Right lobe of liver (tissue), 4 donors: ENCODE results near the gene RNF215.

Experiments used
- POLR2A ChIP-seq: fragments of 450-650 bp; IDR thresholded peaks from one replicate; pipeline ENCODE4 v1.6.1; 2017; ENCODE audit warnings: antibody characterized with exemption, mild to moderate bottlenecking
- TF ChIP-seq, protein P1 (sequence below), 4 donors: fragments of 200-600 bp in 3 of 4; fragments of 450-650 bp in 1 of 4; IDR thresholded peaks; one replicate each; pipeline versions ENCODE4 v1.5.1 to v1.8.0; 2016 to 2022; ENCODE audit warnings: antibody characterized with exemption in 4 of 4, mild to moderate bottlenecking in 2 of 4
- donor health status: DM: no; HTN: no; CAD: no.
- donor health status: DM: no; HTN: no; CAD: no.
- donor health status: DM: no; HTN: yes; CAD: no.

DNA sequence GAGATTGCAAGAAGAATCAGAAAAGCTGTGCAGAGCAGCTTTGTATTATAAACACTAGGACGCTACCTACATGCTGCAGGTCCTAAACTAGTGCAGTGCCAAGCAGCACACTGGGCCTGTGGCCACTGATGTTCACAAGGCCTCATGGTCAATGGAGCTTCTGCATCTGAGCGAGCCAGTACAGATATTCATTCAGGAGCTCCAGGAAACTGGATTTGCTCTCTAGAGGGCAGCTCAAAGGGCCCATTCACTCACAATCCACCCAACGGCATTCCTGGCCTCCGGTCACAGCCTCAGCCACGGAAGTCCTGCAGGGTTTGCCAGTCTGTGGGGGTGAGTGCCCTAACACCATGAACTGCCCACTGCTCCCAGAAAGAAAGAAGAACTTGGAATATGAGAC is 54.7 kb downstream of the RNF215 start:
- TF ChIP-seq, protein P1, sequence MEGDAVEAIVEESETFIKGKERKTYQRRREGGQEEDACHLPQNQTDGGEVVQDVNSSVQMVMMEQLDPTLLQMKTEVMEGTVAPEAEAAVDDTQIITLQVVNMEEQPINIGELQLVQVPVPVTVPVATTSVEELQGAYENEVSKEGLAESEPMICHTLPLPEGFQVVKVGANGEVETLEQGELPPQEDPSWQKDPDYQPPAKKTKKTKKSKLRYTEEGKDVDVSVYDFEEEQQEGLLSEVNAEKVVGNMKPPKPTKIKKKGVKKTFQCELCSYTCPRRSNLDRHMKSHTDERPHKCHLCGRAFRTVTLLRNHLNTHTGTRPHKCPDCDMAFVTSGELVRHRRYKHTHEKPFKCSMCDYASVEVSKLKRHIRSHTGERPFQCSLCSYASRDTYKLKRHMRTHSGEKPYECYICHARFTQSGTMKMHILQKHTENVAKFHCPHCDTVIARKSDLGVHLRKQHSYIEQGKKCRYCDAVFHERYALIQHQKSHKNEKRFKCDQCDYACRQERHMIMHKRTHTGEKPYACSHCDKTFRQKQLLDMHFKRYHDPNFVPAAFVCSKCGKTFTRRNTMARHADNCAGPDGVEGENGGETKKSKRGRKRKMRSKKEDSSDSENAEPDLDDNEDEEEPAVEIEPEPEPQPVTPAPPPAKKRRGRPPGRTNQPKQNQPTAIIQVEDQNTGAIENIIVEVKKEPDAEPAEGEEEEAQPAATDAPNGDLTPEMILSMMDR (IDR thresholded peaks at IDR 0.05) = no peak
- no peak for TF ChIP-seq POLR2A
